Prostate gland (tissue), 2 donors: ENCODE measurements around the gene SH3PXD2B. TPM values are rescaled to one million over a fixed set of nuclear protein-coding genes. Genes with fewer than 3 reads are reported as not detected.
A peak's percentile ranks its signal among the peaks of the same experiment; 100 is the strongest.

Experiments
- DNase-seq: peaks from one replicate; pipeline ENCODE4 v3.0.0-alpha.2; 2019; ENCODE audit warnings: low spot score
- H3K27ac ChIP-seq, 2 donors: fragments of 200-600 bp; sonication (generic); 2 replicates each; pipeline ENCODE4 v1.5.1; 2017 to 2019
- H3K27me3 ChIP-seq: fragments of 200-600 bp; sonication (generic); replicated peaks from 2 replicates; pipeline ENCODE4 v1.5.1; 2019; ENCODE audit not compliant: insufficient read depth
- H3K36me3 ChIP-seq, 2 donors: fragments of 200-600 bp; sonication (generic); 1 replicate in 1 of 2; 2 replicates in 1 of 2; pipeline versions ENCODE4 v1.5.1 to v1.8.1; 2017 to 2019
- H3K4me1 ChIP-seq: fragments of 200-600 bp; sonication (generic); replicated peaks from 2 replicates; pipeline ENCODE4 v1.5.1; 2019
- H3K4me3 ChIP-seq, 2 donors: fragments of 200-600 bp; sonication (generic); 2 replicates each; pipeline ENCODE4 v1.5.1; 2017 to 2019
- H3K9me3 ChIP-seq: fragments of 200-600 bp; sonication (generic); 2 replicates; pipeline ENCODE4 v1.5.1; 2017
- CTCF ChIP-seq, 4 experiments: fragments of 200-600 bp in 2 of 4; fragments of 450-650 bp in 2 of 4; sonication (generic) in 2 of 4; IDR thresholded peaks; 1 replicate in 3 of 4; 2 replicates in 1 of 4; pipeline ENCODE4 v1.5.1; 2016 to 2019; ENCODE audit warnings: antibody characterized with exemption in 4 of 4, mild to moderate bottlenecking in 2 of 4, moderate library complexity in 2 of 4
- POLR2A ChIP-seq: fragments of 450-650 bp; IDR thresholded peaks from one replicate; pipeline ENCODE4 v1.6.1; 2016; ENCODE audit warnings: antibody characterized with exemption, mild to moderate bottlenecking
- POLR2AphosphoS5 ChIP-seq: sonication (generic); formaldehyde crosslinking; IDR thresholded peaks from one replicate; pipeline ENCODE4 v1.6.1; 2017; ENCODE audit warnings: antibody characterized with exemption
- WGBS: methylation state at CpG from one replicate; pipeline ENCODE4 v1.1.5; 2018; 5-methylcytosine and 5-hydroxymethylcytosine counted together
- intact Hi-C: fragments of 100-400 bp; cut with DNase I; formaldehyde crosslinking; loops from one replicate; pipeline ENCODE4 v1.14.2; 2022
- total RNA-seq, 2 donors: library from RNA; depleted of rRNA; stranded (reverse); fragments of >200 nt; gene quantifications; one replicate each; pipeline ENCODE4 v1.1.0, GENCODE V29; 2016

The SH3PXD2B gene
- total RNA-seq, 2 donors from 2014 or later = 15.8 to 38.0 TPM

- H3K4me3 ChIP-seq = peak overlapping the region; percentile 80 to 92
- H3K36me3 ChIP-seq = no peaks in the 10 kb centered on the region
- no peaks in the 10 kb centered on the region for H3K9me3 ChIP-seq
- intact Hi-C loops = loop anchor here (5.0 to 10.0 kb wide), 2 partner anchors 42 to 169 kb away; partner anchors contain the start of gene UBTD2
- H3K4me1 ChIP-seq = peaks cover 5% of the 10 kb centered on the region
- H3K27me3 ChIP-seq = no peaks in the 10 kb centered on the region
- peak overlapping the region; percentile 81 to 85 for H3K27ac ChIP-seq
- WGBS = 2% methylated on average over 35 of the region's 35 CpGs
- DNase-seq = no peak
- TF ChIP-seq POLR2AphosphoS5 (no peak), POLR2A (no peak), CTCF (IDR thresholded peaks at IDR 0.05) (no peak)
Measured at GRCh38 chr5:172453986-172454357, 353 bp downstream of the SH3PXD2B start.

DNA sequence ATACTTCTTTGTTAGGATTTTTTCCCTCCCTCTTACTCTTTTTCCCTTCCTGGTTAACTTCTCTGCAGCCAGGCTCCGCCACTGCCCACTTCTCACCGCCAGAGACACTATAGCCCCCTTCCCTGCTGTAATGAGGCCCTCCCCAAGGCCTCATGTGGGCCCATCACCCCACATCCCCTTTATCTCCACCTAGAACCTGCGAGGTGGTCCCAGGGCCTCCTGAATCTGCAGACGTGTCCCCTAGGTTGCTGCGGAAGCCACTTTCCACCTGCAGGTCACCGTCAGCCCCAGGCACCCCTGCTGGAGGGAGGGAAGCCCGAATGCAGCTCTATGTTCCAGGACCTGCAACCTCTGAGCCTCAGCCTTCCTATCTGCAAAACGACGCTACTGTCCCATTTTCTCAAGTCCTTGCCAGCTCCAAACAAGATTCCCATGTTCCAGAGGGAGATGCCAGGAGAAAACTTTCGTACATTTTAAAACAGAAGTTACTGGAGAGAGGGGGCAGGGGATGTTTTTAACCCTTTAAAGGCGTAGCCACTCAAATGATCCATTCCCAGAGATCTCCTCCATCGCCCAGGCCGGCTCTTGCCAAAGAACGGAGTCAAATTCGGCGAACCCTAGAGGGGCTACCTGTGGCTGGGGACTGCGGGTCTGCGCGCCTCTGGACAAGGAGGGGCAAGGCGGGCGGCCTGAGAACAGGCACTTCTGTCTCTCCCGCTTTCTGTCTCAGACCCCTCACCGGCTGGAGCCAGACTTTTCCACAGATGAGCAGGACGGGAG is 929 bp downstream of the SH3PXD2B start:
- H3K9me3 ChIP-seq = no peaks in the 10 kb centered on the region
- H3K27me3 ChIP-seq = no peaks in the 10 kb centered on the region
- peak overlapping the region; percentile 81 to 85 for H3K27ac ChIP-seq
- intact Hi-C loops = loop anchor here (5.0 to 10.0 kb wide), 2 partner anchors 41 to 169 kb away; partner anchors contain the start of gene UBTD2
- H3K4me3 ChIP-seq = peak overlapping the region; percentile 80 to 92
- no peaks in the 10 kb centered on the region for H3K36me3 ChIP-seq
- no peak for DNase-seq
- WGBS = 4% methylated on average over 24 of the region's 24 CpGs
- TF ChIP-seq POLR2A (no peak), CTCF (IDR thresholded peaks at IDR 0.05) (peak in 3 of 4 experiments; percentile 16 to 54 (median 39))
- peaks cover 5% of the 10 kb centered on the region for H3K4me1 ChIP-seq

DNA sequence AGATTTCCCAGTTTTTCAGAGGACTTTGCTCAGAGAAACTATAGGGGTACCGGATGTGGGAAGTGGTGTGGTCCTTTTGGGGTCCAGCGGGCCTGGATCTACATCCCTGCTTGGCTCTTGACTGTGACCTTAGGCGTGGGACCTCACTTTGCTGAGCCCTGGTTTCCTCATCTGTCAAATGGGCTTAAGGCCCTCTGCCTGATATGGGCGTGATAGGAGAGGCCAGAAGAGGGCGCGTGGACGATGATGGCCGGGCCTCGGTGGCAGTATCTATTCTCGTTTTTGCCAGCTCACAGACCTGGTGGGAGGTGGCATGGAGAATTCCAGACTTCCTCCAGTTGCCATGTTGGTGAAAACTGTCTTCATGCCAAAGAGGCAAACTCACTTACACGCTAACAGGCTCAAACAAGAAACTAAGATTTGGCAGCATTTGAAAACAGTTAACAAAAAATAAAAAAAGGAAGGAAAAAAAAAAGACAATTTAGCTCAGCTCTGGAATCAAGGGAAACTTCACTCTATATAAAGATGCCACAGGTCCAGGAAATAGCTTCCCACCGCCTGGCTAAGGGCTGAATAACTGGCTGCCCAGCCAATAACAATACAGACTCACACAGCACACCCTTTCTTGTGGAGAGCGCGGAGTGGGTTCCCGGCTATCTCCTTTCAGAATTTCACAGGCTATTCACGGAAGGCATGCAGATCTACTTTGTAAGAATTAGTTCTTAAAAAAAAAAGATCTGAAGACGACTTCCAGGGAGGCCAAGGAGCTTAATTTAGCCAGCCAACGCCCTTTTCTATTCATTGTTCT is 1.7 kb downstream of the SH3PXD2B start:
- DNase-seq = peak; percentile 51

DNA sequence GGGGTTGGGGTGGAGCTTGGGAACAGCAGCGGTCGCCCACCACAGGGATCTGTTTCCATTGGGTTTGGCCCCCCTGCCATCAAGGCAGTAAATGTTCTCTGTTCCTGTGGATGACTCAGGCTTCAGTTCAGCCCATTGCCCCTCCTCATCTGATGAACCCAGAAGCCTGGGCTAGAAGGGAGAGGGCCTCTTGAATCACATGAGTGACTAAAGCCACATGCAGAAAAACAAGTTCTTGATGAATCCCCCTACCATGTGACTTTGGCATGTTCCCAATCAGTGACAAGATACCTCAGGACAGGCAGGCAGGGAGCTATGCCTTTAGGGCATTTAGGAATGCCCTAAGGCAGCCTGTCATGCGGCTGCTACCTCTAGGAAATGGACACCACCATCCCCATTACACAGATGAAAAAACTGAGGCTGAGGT is 2.5 kb downstream of the SH3PXD2B start:
- WGBS = 67% methylated on average over 3 of the region's 3 CpGs
- DNase-seq = no peak

More for the DNA sequence above, 1.7 kb downstream of the SH3PXD2B start:
- H3K27me3 ChIP-seq = no peaks in the 10 kb centered on the region
- peaks cover 5% of the 10 kb centered on the region for H3K4me1 ChIP-seq
- peak overlapping the region; percentile 80 to 92 for H3K4me3 ChIP-seq
- peak; percentile 28 for TF ChIP-seq POLR2AphosphoS5
- no peak for TF ChIP-seq POLR2A
- intact Hi-C loops = loop anchor here (5.0 to 10.0 kb wide), 2 partner anchors 40 to 168 kb away; partner anchors contain the start of gene UBTD2
- H3K36me3 ChIP-seq = no peaks in the 10 kb centered on the region
- H3K27ac ChIP-seq = peak overlapping the region; percentile 81 to 85
- no peaks in the 10 kb centered on the region for H3K9me3 ChIP-seq
- WGBS = 30% methylated on average over 18 of the region's 18 CpGs

More for the DNA sequence above, 2.5 kb downstream of the SH3PXD2B start:
- Histone ChIP-seq H3K4me1 (peaks cover 5% of the 10 kb centered on the region), H3K4me3 (no peak overlapping the region), H3K36me3 (no peaks in the 10 kb centered on the region), H3K27me3 (no peaks in the 10 kb centered on the region), H3K27ac (peak overlapping the region; percentile 81 to 85), H3K9me3 (no peaks in the 10 kb centered on the region)
- intact Hi-C loops = loop anchor here (5.0 to 10.0 kb wide), 2 partner anchors 39 to 167 kb away; partner anchors contain the start of gene UBTD2
- peak; percentile 38 for TF ChIP-seq POLR2AphosphoS5
- no peak for TF ChIP-seq CTCF (IDR thresholded peaks at IDR 0.05)
- no peak for TF ChIP-seq POLR2A
